Dedifferentiated amniotic fluid mesenchymal stem cell (primary cell): ENCODE results near the gene CAPZA2.
"Not testable (repeated sequence)": the region's sequence is repeated elsewhere in the genome, so short reads cannot be mapped to it uniquely, and the experiment has no call there.

Experiments
- DNase-seq: peaks from one replicate; pipeline ENCODE4 v3.0.0-alpha.2; 2016; ENCODE audit errors: extremely low spot score

Gene CAPZA2

GRCh38 chr7:116920359-116920758, 58.0 kb downstream of the CAPZA2 start:
- no peak for DNase-seq

GRCh38 chr7:116922545-116922944, 60.2 kb downstream of the CAPZA2 start:
- no peak for DNase-seq

- no peak for DNase-seq
Observed at GRCh38 chr7:116924741-116925140, 62.4 kb downstream of the CAPZA2 start.

GRCh38 chr7:116929021-116929420, 66.6 kb downstream of the CAPZA2 start:
- DNase-seq = no peak

- DNase-seq = peak; percentile 76
Observed at GRCh38 chr7:116929914-116930913, 67.8 kb downstream of the CAPZA2 start.

- DNase-seq = no peak
Observed at GRCh38 chr7:116932566-116932965, 70.2 kb downstream of the CAPZA2 start.

- DNase-seq = no peak
Observed at GRCh38 chr7:116933465-116933864, 71.1 kb downstream of the CAPZA2 start.

GRCh38 chr7:116934580-116934979, 72.2 kb downstream of the CAPZA2 start:
- DNase-seq = no peak

- DNase-seq = not testable (repeated sequence)
Observed at GRCh38 chr7:116936844-116937243, 74.5 kb downstream of the CAPZA2 start.

GRCh38 chr7:116938678-116939077, 76.3 kb downstream of the CAPZA2 start:
- DNase-seq = no peak

- DNase-seq = no peak
Observed at GRCh38 chr7:116940689-116941370, 78.4 kb downstream of the CAPZA2 start.

- DNase-seq = no peak
Observed at GRCh38 chr7:116942504-116942903, 80.1 kb downstream of the CAPZA2 start.

GRCh38 chr7:116948934-116949333, 86.5 kb downstream of the CAPZA2 start:
- DNase-seq = no peak

GRCh38 chr7:116949941-116950801, 87.8 kb downstream of the CAPZA2 start:
- no peak for DNase-seq

- no peak for DNase-seq
Observed at GRCh38 chr7:116950889-116951351, 88.5 kb downstream of the CAPZA2 start.

GRCh38 chr7:116951366-116952292, 89.2 kb downstream of the CAPZA2 start:
- DNase-seq = no peak

GRCh38 chr7:116952635-116953371, 90.4 kb downstream of the CAPZA2 start:
- DNase-seq = peak; percentile 39

- peak; percentile 51 for DNase-seq
Observed at GRCh38 chr7:116953372-116953905, 91.1 kb downstream of the CAPZA2 start, which contains the start of gene ST7. ST7 (plus strand) TSS chr7:116953501; CDS start chr7:116953541, 40 bp downstream.
